Neutrophil (primary cell): ENCODE measurements around the gene MMP19.

Experiments
- H3K27ac ChIP-seq: fragments of 200-600 bp; sonication (generic); 2 replicates; pipeline ENCODE4 v1.5.1; 2016; ENCODE audit warnings: mild to moderate bottlenecking, moderate library complexity
- H3K27me3 ChIP-seq: fragments of 200-600 bp; sonication (generic); 2 replicates; pipeline ENCODE4 v1.6.0; 2016; ENCODE audit warnings: mild to moderate bottlenecking
- H3K36me3 ChIP-seq: fragments of 200-600 bp; sonication (generic); 2 replicates; pipeline ENCODE4 v1.5.1; 2017
- H3K4me1 ChIP-seq, 2 experiments: fragments of 200-600 bp in 1 of 2; sonication (generic) in 1 of 2; 1 replicate in 1 of 2; 2 replicates in 1 of 2; pipeline versions ENCODE4 v1.5.1 to v1.6.1; 2013 to 2016; ENCODE audit warnings: low read depth in 1 of 2, low read length in 1 of 2, mild to moderate bottlenecking in 1 of 2, moderate library complexity in 1 of 2; ENCODE audit not compliant: control insufficient read depth in 1 of 2, insufficient read depth in 1 of 2
- H3K4me3 ChIP-seq, 2 experiments: fragments of 200-600 bp in 1 of 2; sonication (generic) in 1 of 2; 1 replicate in 1 of 2; 2 replicates in 1 of 2; pipeline ENCODE4 v1.5.1; 2013 to 2016; ENCODE audit warnings: low read depth in 1 of 2, low read length in 1 of 2, mild to moderate bottlenecking in 1 of 2, moderate library complexity in 1 of 2
- H3K9me3 ChIP-seq: fragments of 200-600 bp; sonication (generic); 2 replicates; pipeline ENCODE4 v1.5.1; 2016
- TF ChIP-seq, protein P1 (sequence below): fragments of 200-600 bp; sonication (generic); IDR thresholded peaks from 2 replicates; pipeline ENCODE4 v1.5.1; 2016; ENCODE audit warnings: antibody characterized with exemption

MMP19 gene

GRCh38 chr12:55823419-55823818 is 19.3 kb downstream of the MMP19 start:
- no peaks in the 10 kb centered on the region for H3K27me3 ChIP-seq
- no peak overlapping the region for H3K27ac ChIP-seq
- H3K36me3 ChIP-seq: peaks cover 46% of the 10 kb centered on the region
- no peak overlapping the region for H3K4me3 ChIP-seq
- TF ChIP-seq, protein P1, sequence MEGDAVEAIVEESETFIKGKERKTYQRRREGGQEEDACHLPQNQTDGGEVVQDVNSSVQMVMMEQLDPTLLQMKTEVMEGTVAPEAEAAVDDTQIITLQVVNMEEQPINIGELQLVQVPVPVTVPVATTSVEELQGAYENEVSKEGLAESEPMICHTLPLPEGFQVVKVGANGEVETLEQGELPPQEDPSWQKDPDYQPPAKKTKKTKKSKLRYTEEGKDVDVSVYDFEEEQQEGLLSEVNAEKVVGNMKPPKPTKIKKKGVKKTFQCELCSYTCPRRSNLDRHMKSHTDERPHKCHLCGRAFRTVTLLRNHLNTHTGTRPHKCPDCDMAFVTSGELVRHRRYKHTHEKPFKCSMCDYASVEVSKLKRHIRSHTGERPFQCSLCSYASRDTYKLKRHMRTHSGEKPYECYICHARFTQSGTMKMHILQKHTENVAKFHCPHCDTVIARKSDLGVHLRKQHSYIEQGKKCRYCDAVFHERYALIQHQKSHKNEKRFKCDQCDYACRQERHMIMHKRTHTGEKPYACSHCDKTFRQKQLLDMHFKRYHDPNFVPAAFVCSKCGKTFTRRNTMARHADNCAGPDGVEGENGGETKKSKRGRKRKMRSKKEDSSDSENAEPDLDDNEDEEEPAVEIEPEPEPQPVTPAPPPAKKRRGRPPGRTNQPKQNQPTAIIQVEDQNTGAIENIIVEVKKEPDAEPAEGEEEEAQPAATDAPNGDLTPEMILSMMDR: no peak
- H3K4me1 ChIP-seq: peaks cover 20 to 24% of the 10 kb centered on the region in 2 experiments
- no peaks in the 10 kb centered on the region for H3K9me3 ChIP-seq

GRCh38 chr12:55822228-55822627 is 20.5 kb downstream of the MMP19 start:
- no peak overlapping the region for H3K27ac ChIP-seq
- no peaks in the 10 kb centered on the region for H3K27me3 ChIP-seq
- H3K4me1 ChIP-seq: peaks cover 14% of the 10 kb centered on the region in 2 experiments
- no peak overlapping the region for H3K4me3 ChIP-seq
- H3K9me3 ChIP-seq: no peaks in the 10 kb centered on the region
- H3K36me3 ChIP-seq: peaks cover 46% of the 10 kb centered on the region
- TF ChIP-seq, protein P1: no peak

- H3K4me3 ChIP-seq: no peak overlapping the region
- H3K36me3 ChIP-seq: peaks cover 46% of the 10 kb centered on the region
- no peak overlapping the region for H3K27ac ChIP-seq
- no peaks in the 10 kb centered on the region for H3K9me3 ChIP-seq
- TF ChIP-seq, protein P1: no peak
- H3K27me3 ChIP-seq: no peaks in the 10 kb centered on the region
- peaks cover 23 to 27% of the 10 kb centered on the region in 2 experiments for H3K4me1 ChIP-seq
Measured at GRCh38 chr12:55820679-55821078, 22.1 kb downstream of the MMP19 start.

- peak overlapping the region; percentile 85 for H3K27ac ChIP-seq
- H3K36me3 ChIP-seq: peaks cover 46% of the 10 kb centered on the region
- TF ChIP-seq, protein P1: no peak
- H3K9me3 ChIP-seq: no peaks in the 10 kb centered on the region
- H3K27me3 ChIP-seq: no peaks in the 10 kb centered on the region
- peak overlapping the region; percentile 78 to 86 for H3K4me3 ChIP-seq
- peaks cover 23 to 28% of the 10 kb centered on the region in 2 experiments for H3K4me1 ChIP-seq
Measured at GRCh38 chr12:55818886-55819285, 23.9 kb downstream of the MMP19 start.

GRCh38 chr12:55818140-55818728 is 24.5 kb downstream of the MMP19 start:
- Histone ChIP-seq H3K36me3 (peaks cover 49% of the 10 kb centered on the region), H3K9me3 (no peaks in the 10 kb centered on the region)
- TF ChIP-seq, protein P1: peak; percentile 4

More at GRCh38 chr12:55818140-55818728, 24.5 kb downstream of the MMP19 start:
- H3K27ac ChIP-seq: peak overlapping the region; percentile 85
- no peaks in the 10 kb centered on the region for H3K27me3 ChIP-seq
- H3K4me3 ChIP-seq: peak overlapping the region; percentile 78 to 86
- H3K4me1 ChIP-seq: peaks cover 23 to 28% of the 10 kb centered on the region in 2 experiments
